Naive B cell (primary cell): ENCODE measurements around the gene CBFB. TPM values are rescaled to one million over a fixed set of nuclear protein-coding genes. Genes with fewer than 3 reads are reported as not detected.
"Not testable (repeated sequence)": the region's sequence is repeated elsewhere in the genome, so short reads cannot be mapped to it uniquely, and the experiment has no call there.

Source experiments
- ATAC-seq, 2 donors: fragments of 150-1000 bp; cut with Tn5 transposase; 2 replicates each; pipeline ENCODE4 v1.10.0; 2021; ENCODE audit warnings: low read depth in 2 of 2, mild to moderate bottlenecking in 2 of 2, moderate library complexity in 2 of 2
- DNase-seq: peaks from one replicate; pipeline ENCODE4 v3.0.0; 2022
- H3K27ac Mint-ChIP-seq, 6 donors: one replicate each; pipeline ENCODE4 v1.8.0; 2020 to 2022; ENCODE audit warnings: mild to moderate bottlenecking in 6 of 6, mixed read lengths in 6 of 6, moderate library complexity in 5 of 6, inconsistent platforms in 2 of 6
- H3K27me3 Mint-ChIP-seq, 3 donors: one replicate each; pipeline ENCODE4 v1.8.0; 2021 to 2022; ENCODE audit warnings: mixed read lengths in 3 of 3, mild to moderate bottlenecking in 1 of 3
- H3K36me3 Mint-ChIP-seq, 2 donors: one replicate each; pipeline ENCODE4 v1.8.0; 2020 to 2022; ENCODE audit warnings: mixed read lengths in 2 of 2, inconsistent platforms in 1 of 2, mild to moderate bottlenecking in 1 of 2
- H3K4me1 Mint-ChIP-seq, 3 donors: one replicate each; pipeline ENCODE4 v1.8.0; 2020 to 2022; ENCODE audit warnings: mixed read lengths in 3 of 3, inconsistent platforms in 1 of 3, mild to moderate bottlenecking in 1 of 3, moderate library complexity in 1 of 3
- H3K4me3 Mint-ChIP-seq, 8 donors: one replicate each; pipeline ENCODE4 v1.8.0; 2020 to 2022; ENCODE audit warnings: mild to moderate bottlenecking in 8 of 8, mixed read lengths in 8 of 8, moderate library complexity in 8 of 8, inconsistent platforms in 2 of 8
- H3K9me3 Mint-ChIP-seq, 7 donors: one replicate each; pipeline ENCODE4 v1.8.0; 2020 to 2022; ENCODE audit warnings: mixed read lengths in 7 of 7, mild to moderate bottlenecking in 5 of 7, inconsistent platforms in 2 of 7, moderate library complexity in 1 of 7
- polyA plus RNA-seq, 6 donors: library from polyadenylated mRNA; unstranded; fragments of 300-500 nt; fragmentation: Illumina TruSeq; gene quantifications; one replicate each; pipeline ENCODE4 v1.2.3, GENCODE V29; 2021; ENCODE audit warnings: low read depth in 6 of 6

The CBFB gene
- polyA plus RNA-seq, 6 donors from 2014 or later, result 51.8 to 94.4 (median 70.5) TPM

DNA sequence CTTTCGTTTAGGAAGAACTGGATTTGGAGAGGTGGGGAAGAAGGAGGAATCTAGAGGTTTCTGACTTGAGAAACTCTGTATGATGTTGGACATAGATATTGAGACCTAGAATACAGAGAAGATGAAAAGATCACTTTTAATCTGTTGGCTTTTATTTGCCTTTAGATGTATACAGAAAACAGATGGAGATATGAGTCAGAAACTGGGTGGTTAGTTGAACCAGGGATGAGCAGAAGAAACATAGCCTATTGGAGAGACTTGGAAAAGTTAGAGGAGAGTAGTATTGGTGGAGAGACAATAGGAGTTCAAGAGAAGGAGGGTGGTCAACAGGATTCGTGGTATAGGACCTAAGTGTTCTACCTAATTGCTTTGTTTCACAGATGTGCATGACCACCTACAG, 85.8 kb downstream of the CBFB start:
- no peaks in the 10 kb centered on the region for H3K9me3 Mint-ChIP-seq
- H3K4me1 Mint-ChIP-seq, result peaks cover 32 to 39% (median 37%) of the 10 kb centered on the region in 3 donors
- H3K36me3 Mint-ChIP-seq, result peaks cover 0 to 7% of the 10 kb centered on the region in 2 donors
- peak overlapping the region in 1 of 8 donors; percentile 27 for H3K4me3 Mint-ChIP-seq
- no peak for DNase-seq
- no peak for ATAC-seq
- H3K27ac Mint-ChIP-seq, result peak overlapping the region in 2 of 6 donors; percentile 2 to 78
- H3K27me3 Mint-ChIP-seq, result no peaks in the 10 kb centered on the region

DNA sequence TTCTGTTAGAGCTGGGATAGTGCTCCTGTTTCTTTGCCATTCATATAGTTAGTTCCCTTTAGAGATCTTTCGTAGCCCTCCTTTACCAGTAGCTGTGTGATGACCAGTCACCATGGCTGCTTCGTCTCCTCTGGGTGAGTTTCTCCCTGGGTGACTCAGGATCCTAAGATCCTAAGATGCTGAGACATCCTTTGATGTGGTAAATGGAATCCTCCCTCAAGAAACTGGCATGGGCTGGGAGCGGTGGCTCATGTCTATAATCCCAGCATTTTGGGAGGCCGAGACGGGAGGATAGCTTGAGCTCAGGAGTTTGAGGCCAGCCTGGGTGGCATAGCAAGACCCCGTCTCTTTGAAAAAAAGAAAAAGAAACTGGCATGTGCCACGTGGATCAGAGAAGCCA, 86.7 kb downstream of the CBFB start:
- peaks cover 25 to 31% (median 30%) of the 10 kb centered on the region in 3 donors for H3K4me1 Mint-ChIP-seq
- no peak for ATAC-seq

GRCh38 chr16:67116388-67117311, 87.7 kb downstream of the CBFB start:
- ATAC-seq, result no peak
- no peaks in the 10 kb centered on the region for H3K9me3 Mint-ChIP-seq

More for the DNA sequence above, 86.7 kb downstream of the CBFB start:
- no peak for DNase-seq
- Mint-ChIP-seq H3K36me3 (peaks cover 0 to 7% of the 10 kb centered on the region in 2 donors), H3K9me3 (no peaks in the 10 kb centered on the region), H3K27ac (peak overlapping the region in 2 of 6 donors; percentile 15 to 68), H3K27me3 (no peaks in the 10 kb centered on the region), H3K4me3 (no peak overlapping the region)

DNA sequence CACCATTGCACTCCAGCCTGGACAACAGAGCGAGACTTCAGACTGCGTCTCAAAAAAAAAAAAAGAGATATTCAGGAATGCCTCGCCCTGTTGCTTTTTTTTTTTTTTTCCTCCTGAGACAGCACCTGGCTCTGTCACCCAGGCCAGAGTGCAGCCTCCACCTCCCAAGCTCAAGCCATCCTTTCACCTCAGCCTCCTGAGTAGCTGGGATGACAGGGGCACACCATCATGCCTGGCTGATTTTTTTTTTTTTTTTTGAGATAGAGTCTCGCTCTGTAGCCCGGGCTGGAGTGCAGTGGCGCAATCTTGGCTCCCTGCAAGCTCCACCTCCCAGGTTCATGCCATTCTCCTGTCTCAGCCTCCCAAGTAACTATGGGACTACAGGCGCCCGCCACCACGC, 88.8 kb downstream of the CBFB start:
- DNase-seq, result no peak
- Mint-ChIP-seq H3K4me3 (no peak overlapping the region), H3K9me3 (no peaks in the 10 kb centered on the region), H3K27ac (no peak overlapping the region), H3K27me3 (no peaks in the 10 kb centered on the region), H3K36me3 (peaks cover 0 to 7% of the 10 kb centered on the region in 2 donors), H3K4me1 (peaks cover 12 to 14% (median 13%) of the 10 kb centered on the region in 3 donors)
- ATAC-seq, result no peak

More at GRCh38 chr16:67116388-67117311, 87.7 kb downstream of the CBFB start:
- Mint-ChIP-seq H3K27me3 (no peaks in the 10 kb centered on the region), H3K27ac (peak overlapping the region in 2 of 6 donors; percentile 15 to 41), H3K36me3 (peaks cover 0 to 7% of the 10 kb centered on the region in 2 donors), H3K4me1 (peaks cover 20 to 22% (median 21%) of the 10 kb centered on the region in 3 donors), H3K4me3 (no peak overlapping the region)
- DNase-seq, result no peak

DNA sequence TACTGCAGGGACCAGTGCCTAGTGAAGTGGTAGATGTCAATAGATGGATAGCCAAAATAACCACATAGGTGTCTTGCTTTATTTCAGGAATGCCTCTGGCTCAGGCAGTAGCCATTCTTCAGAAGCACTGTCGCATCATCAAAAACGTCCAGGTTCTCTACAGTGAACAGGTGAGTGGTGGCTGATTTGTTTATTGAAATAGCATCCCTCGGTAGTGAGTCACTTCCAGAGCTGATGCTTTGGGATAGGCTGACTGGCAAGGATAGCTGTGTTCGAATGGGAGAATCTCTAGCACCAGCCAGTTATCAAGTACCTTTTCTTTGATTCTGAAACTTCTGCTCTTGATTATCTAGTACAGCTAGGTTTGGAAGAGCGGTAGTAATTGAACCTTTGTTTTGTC, 91.1 kb downstream of the CBFB start:
- ATAC-seq (no peak), DNase-seq (no peak)
- no peaks in the 10 kb centered on the region for H3K27me3 Mint-ChIP-seq
- H3K4me3 Mint-ChIP-seq, result no peak overlapping the region
- H3K9me3 Mint-ChIP-seq, result no peaks in the 10 kb centered on the region
- peaks cover 2 to 8% (median 7%) of the 10 kb centered on the region in 3 donors for H3K4me1 Mint-ChIP-seq
- peaks cover 8 to 13% of the 10 kb centered on the region in 2 donors for H3K36me3 Mint-ChIP-seq
- H3K27ac Mint-ChIP-seq, result no peak overlapping the region

DNA sequence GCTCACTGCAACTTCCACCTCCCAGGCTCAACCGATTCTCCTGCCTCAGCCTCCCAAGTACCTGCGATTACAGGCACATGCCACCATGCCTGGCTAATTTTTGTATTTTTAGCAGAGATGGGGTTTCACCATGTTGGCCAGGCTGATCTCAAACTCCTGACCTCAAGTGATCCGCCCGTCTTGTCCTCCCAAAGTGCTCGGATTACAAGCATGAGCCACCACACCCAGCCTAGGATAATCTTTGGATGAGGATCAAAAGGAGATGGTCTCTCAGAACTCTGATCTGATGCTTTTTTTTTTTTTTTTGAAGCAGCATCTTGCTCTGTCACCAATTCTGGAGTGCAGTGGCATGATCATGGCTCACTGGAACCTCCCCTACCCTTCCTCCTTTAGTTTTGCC, 93.8 kb downstream of the CBFB start:
- H3K4me1 Mint-ChIP-seq, H3K27me3 Mint-ChIP-seq, ATAC-seq, H3K9me3 Mint-ChIP-seq, H3K4me3 Mint-ChIP-seq, DNase-seq, H3K27ac Mint-ChIP-seq: not testable (repeated sequence)
- peaks cover 15% of the 10 kb centered on the region in 2 donors for H3K36me3 Mint-ChIP-seq

- Mint-ChIP-seq H3K9me3 (no peaks in the 10 kb centered on the region), H3K36me3 (peaks cover 29 to 33% of the 10 kb centered on the region in 2 donors), H3K4me3 (no peak overlapping the region), H3K4me1 (peaks cover 2 to 5% (median 4%) of the 10 kb centered on the region in 3 donors), H3K27me3 (no peaks in the 10 kb centered on the region), H3K27ac (peak overlapping the region in 1 of 6 donors; percentile 88)
- DNase-seq, result no peak
- no peak for ATAC-seq
Observed at GRCh38 chr16:67128417-67128816, 99.5 kb downstream of the CBFB start.

- Mint-ChIP-seq H3K27me3 (no peaks in the 10 kb centered on the region), H3K36me3 (peaks cover 25 to 28% of the 10 kb centered on the region in 2 donors), H3K4me3 (no peak overlapping the region), H3K4me1 (peaks cover 0 to 5% (median 0%) of the 10 kb centered on the region in 3 donors), H3K27ac (no peak overlapping the region), H3K9me3 (no peaks in the 10 kb centered on the region)
- ATAC-seq (no peak), DNase-seq (no peak)
Observed at GRCh38 chr16:67128887-67129286, 99.9 kb downstream of the CBFB start.

- DNase-seq, result no peak
- peaks cover 20 to 27% of the 10 kb centered on the region in 2 donors for H3K36me3 Mint-ChIP-seq
- no peaks in the 10 kb centered on the region for H3K9me3 Mint-ChIP-seq
- ATAC-seq, result no peak
- H3K4me3 Mint-ChIP-seq, result no peak overlapping the region
- no peaks in the 10 kb centered on the region for H3K27me3 Mint-ChIP-seq
- H3K27ac Mint-ChIP-seq, result no peak overlapping the region
- H3K4me1 Mint-ChIP-seq, result peaks cover 0 to 5% (median 0%) of the 10 kb centered on the region in 3 donors
Observed at GRCh38 chr16:67129422-67129821, 100.5 kb downstream of the CBFB start.

DNA sequence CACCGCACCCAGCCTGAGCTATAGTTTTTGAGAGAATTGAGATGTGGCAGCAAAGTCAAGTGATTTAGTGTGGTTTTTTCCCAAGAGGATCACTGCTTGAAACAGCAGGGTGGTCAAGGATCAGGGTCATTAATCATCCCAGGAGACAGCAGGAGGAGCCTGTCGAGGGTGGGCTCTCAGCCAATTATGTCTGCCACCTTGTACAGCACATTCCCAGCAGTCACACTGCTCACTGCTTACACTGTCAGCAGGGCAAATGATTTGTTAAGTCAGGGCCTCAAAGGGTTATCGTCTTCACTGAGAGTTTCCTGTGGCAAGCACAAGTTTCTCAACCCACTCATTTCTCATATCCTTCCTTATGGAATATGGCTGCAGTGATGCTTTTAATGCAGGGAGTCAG, 108.7 kb downstream of the CBFB start:
- no peaks in the 10 kb centered on the region for H3K9me3 Mint-ChIP-seq
- H3K27me3 Mint-ChIP-seq, result no peaks in the 10 kb centered on the region
- H3K4me3 Mint-ChIP-seq, result no peak overlapping the region
- H3K27ac Mint-ChIP-seq, result no peak overlapping the region
- no peak for ATAC-seq
- H3K36me3 Mint-ChIP-seq, result peaks cover 23 to 24% of the 10 kb centered on the region in 2 donors
- no peak for DNase-seq
- H3K4me1 Mint-ChIP-seq, result peaks cover 0 to 3% (median 0%) of the 10 kb centered on the region in 3 donors

DNA sequence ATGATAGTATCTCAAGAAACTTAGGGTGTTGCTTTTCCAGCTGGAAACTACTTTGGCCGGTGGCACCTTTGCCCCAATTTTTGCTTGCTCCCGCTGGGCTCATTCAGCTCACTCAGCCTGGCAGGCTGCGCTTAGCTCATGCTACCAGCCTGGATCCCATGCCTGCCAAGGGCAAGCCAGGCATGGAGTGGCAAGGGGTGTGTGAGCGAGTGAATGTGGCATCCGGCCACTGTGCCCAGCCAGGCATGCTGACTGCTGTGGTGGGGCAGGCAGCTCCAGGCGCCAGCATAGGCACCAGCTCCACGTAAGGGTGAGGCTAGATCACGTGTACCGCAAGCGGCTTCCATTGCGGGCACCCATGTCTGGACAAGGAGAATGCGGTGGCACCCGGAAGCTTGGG, 112.4 kb downstream of the CBFB start:
- Mint-ChIP-seq H3K4me1 (peaks cover 0 to 3% (median 0%) of the 10 kb centered on the region in 3 donors), H3K36me3 (peaks cover 32 to 52% of the 10 kb centered on the region in 2 donors), H3K4me3 (no peak overlapping the region), H3K9me3 (no peaks in the 10 kb centered on the region), H3K27me3 (no peaks in the 10 kb centered on the region), H3K27ac (no peak overlapping the region)
- ATAC-seq (no peak), DNase-seq (no peak)

DNA sequence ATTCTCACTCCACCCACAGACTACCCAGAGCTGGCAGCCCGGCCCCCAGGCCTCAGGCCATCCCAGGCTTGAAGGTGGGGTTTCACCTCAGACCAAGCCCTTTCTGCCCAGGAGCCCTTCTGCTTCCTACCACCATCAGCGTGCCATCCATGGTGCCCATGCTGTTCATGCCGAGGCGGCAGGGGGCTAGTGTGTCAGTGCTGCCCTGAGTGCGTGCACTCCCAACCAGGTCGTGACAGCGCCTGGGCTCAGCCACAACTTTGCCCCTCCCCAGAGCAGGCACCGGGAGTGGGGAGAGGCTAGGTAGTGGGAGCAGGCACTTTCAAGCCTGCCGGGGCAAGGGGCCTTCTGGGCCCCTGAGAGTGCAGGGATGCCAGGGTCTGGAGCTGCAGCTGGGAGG, 113.4 kb downstream of the CBFB start:
- no peak overlapping the region for H3K27ac Mint-ChIP-seq
- H3K36me3 Mint-ChIP-seq, result peaks cover 41 to 57% of the 10 kb centered on the region in 2 donors

DNA sequence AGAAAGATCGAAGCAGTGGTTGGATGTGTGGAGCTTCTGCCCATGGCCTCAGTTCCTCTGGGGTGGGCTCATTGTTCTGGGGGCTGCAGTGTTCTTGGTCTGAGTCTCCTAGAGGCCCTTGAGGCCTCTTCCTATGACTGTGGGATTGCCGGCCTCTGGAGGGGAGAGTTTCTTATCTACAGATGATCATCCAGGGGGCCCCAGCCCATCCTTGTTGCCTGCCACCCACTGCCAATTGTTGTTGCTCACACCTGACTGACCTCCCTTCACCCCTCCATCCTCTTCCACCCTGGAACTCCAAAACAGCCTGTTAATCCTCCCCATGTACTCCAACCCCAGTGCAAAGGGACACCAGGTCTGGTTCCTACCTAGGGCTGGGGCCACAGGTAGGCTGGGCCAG, 116.0 kb downstream of the CBFB start:
- Mint-ChIP-seq H3K4me3 (no peak overlapping the region), H3K27ac (no peak overlapping the region), H3K27me3 (peaks cover 10 to 23% (median 23%) of the 10 kb centered on the region in 3 donors), H3K36me3 (peaks cover 51 to 71% of the 10 kb centered on the region in 2 donors), H3K9me3 (no peaks in the 10 kb centered on the region), H3K4me1 (peaks cover 0 to 7% (median 3%) of the 10 kb centered on the region in 3 donors)
- DNase-seq, result no peak
- no peak for ATAC-seq

More for the DNA sequence above, 113.4 kb downstream of the CBFB start:
- Mint-ChIP-seq H3K9me3 (no peaks in the 10 kb centered on the region), H3K27me3 (peaks cover 0 to 2% (median 0%) of the 10 kb centered on the region in 3 donors), H3K4me1 (peaks cover 0 to 3% (median 0%) of the 10 kb centered on the region in 3 donors), H3K4me3 (no peak overlapping the region)
- ATAC-seq, result no peak
- no peak for DNase-seq

GRCh38 chr16:67145746-67146145, 116.8 kb downstream of the CBFB start:
- H3K27ac Mint-ChIP-seq, result no peak overlapping the region
- ATAC-seq (no peak), DNase-seq (no peak)
- peaks cover 10 to 23% (median 23%) of the 10 kb centered on the region in 3 donors for H3K27me3 Mint-ChIP-seq
- no peaks in the 10 kb centered on the region for H3K9me3 Mint-ChIP-seq
- peaks cover 45 to 63% of the 10 kb centered on the region in 2 donors for H3K36me3 Mint-ChIP-seq
- H3K4me1 Mint-ChIP-seq, result peaks cover 0 to 7% (median 3%) of the 10 kb centered on the region in 3 donors
- no peak overlapping the region for H3K4me3 Mint-ChIP-seq
